Ishikawa (cell line): ENCODE data around the gene SERPINI1.

ENCODE experiments used
- CEBPB ChIP-seq: IDR thresholded peaks from 2 replicates; pipeline ENCODE4 v1.6.1; 2012
- CREB1 ChIP-seq: IDR thresholded peaks from 2 replicates; pipeline ENCODE4 v1.6.1; 2012; ENCODE audit warnings: low read depth
- EGR1 ChIP-seq: IDR thresholded peaks from 2 replicates; pipeline ENCODE4 v1.6.1; 2012
- EP300 ChIP-seq: IDR thresholded peaks from 2 replicates; pipeline ENCODE4 v1.6.1; 2012; ENCODE audit warnings: borderline replicate concordance
- FOXM1 ChIP-seq: IDR thresholded peaks from 2 replicates; pipeline ENCODE4 v1.6.1; 2012; ENCODE audit warnings: low read depth, borderline replicate concordance
- NFIC ChIP-seq: IDR thresholded peaks from 2 replicates; pipeline ENCODE4 v1.6.1; 2012
- RAD21 ChIP-seq: IDR thresholded peaks from 2 replicates; pipeline ENCODE4 v1.6.1; 2012; ENCODE audit warnings: low read depth
- TAF1 ChIP-seq: IDR thresholded peaks from 2 replicates; pipeline ENCODE4 v1.6.1; 2012; ENCODE audit warnings: low read depth, mild to moderate bottlenecking
- TCF12 ChIP-seq: IDR thresholded peaks from 2 replicates; pipeline ENCODE4 v1.6.1; 2012; ENCODE audit warnings: low read depth
- TEAD4 ChIP-seq: IDR thresholded peaks from 2 replicates; pipeline ENCODE4 v1.6.1; 2012
- USF1 ChIP-seq: IDR thresholded peaks from 2 replicates; pipeline ENCODE4 v1.6.1; 2012
- YY1 ChIP-seq: IDR thresholded peaks from 2 replicates; pipeline ENCODE4 v1.6.1; 2012; ENCODE audit warnings: low read depth
- ZBTB7A ChIP-seq: IDR thresholded peaks from 2 replicates; pipeline ENCODE4 v1.6.1; 2012; ENCODE audit warnings: low read depth
- TF ChIP-seq, protein P1 (sequence below): IDR thresholded peaks from 2 replicates; pipeline ENCODE4 v1.6.1; 2012; ENCODE audit warnings: low read depth, mild to moderate bottlenecking
- TF ChIP-seq, protein P2 (sequence below): IDR thresholded peaks from 2 replicates; pipeline ENCODE4 v1.6.1; 2012

The SERPINI1 gene

DNA sequence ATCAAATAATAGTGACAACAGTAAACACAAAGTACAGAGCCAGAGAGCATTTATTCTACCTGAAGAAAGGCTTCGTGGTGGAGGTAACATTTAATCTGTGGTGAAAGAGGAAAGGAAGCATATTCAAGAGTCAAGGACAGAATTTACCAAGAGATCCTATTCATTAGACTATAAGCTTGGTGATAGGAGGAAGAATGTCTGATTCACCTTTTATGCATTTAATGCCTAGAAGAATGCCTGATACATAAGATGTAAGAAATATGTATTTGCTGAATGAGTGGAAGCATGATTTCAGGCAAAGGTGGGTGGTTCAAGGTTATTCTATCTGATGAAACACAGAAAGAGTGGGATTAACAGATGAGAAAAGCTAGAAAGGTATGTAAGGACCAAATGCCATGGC, 119.8 kb downstream of the SERPINI1 start:
- TF ChIP-seq, protein P1, sequence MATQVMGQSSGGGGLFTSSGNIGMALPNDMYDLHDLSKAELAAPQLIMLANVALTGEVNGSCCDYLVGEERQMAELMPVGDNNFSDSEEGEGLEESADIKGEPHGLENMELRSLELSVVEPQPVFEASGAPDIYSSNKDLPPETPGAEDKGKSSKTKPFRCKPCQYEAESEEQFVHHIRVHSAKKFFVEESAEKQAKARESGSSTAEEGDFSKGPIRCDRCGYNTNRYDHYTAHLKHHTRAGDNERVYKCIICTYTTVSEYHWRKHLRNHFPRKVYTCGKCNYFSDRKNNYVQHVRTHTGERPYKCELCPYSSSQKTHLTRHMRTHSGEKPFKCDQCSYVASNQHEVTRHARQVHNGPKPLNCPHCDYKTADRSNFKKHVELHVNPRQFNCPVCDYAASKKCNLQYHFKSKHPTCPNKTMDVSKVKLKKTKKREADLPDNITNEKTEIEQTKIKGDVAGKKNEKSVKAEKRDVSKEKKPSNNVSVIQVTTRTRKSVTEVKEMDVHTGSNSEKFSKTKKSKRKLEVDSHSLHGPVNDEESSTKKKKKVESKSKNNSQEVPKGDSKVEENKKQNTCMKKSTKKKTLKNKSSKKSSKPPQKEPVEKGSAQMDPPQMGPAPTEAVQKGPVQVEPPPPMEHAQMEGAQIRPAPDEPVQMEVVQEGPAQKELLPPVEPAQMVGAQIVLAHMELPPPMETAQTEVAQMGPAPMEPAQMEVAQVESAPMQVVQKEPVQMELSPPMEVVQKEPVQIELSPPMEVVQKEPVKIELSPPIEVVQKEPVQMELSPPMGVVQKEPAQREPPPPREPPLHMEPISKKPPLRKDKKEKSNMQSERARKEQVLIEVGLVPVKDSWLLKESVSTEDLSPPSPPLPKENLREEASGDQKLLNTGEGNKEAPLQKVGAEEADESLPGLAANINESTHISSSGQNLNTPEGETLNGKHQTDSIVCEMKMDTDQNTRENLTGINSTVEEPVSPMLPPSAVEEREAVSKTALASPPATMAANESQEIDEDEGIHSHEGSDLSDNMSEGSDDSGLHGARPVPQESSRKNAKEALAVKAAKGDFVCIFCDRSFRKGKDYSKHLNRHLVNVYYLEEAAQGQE: no peak
- no peak for TF ChIP-seq EP300
- no peak for TF ChIP-seq EGR1

DNA sequence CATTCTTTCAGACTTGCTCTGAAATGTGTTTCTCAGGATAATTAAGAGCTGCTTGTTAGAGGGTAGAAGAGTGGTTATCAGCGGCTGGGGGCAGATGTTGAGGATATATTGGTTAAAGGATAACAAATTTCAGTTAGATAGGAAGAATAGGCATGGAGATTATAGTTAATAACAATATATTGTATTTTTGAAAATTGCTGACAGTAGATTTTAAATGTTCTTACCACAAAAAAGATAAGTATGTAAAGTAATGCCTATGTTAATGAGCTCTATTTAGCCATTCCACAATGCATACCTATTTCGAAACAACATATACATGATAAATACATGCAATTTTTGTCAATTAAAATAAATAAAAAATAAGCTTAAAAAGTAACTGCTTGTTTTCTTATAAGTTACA, 123.3 kb downstream of the SERPINI1 start:
- TF ChIP-seq USF1: no peak
- TF ChIP-seq TEAD4: no peak
- TF ChIP-seq EGR1: no peak
- TF ChIP-seq RAD21: no peak
- TF ChIP-seq FOXM1: no peak
- TF ChIP-seq ZBTB7A: no peak
- no peak for TF ChIP-seq NFIC
- no peak for TF ChIP-seq TCF12
- TF ChIP-seq EP300: no peak
- no peak for TF ChIP-seq TAF1

DNA sequence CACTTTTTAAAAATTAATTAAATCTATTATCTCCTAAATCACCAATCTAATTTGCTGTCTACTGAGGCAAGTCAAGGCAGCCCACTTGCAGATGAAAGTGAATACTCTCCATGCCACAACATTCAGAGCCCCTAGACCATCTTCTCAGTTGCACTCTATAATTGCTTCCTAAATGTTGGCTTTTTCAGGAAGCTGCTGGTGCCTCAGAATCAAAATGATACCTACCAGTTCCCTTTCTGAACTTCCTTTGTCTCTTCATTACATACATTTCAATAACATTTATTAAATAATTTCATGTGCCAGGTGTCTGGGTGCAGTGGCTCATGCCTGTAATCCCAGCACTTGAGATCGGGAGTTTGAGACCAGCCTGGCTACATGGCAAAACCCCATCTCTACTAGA, 124.1 kb downstream of the SERPINI1 start:
- TF ChIP-seq NFIC: no peak
- TF ChIP-seq CREB1: no peak
- TF ChIP-seq YY1: no peak
- no peak for TF ChIP-seq TAF1
- no peak for TF ChIP-seq TCF12

DNA sequence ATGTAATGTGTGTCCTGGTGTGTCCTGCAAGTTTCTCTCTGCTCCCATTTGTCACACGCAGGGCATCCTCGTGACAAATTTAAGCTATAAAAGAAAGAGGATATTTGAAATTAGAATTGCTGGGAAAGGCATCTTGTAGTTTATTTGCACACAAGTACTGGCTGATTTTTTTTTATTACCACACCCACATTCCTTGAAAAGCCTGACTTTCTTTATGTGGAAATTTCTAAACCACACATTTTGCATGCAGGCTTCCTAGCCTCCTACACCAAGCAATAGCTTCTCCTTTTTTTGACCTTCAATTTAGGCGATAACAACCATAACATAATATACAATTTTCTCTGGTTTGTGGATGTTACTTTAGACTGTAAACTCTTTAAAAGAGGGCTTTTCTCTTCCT, 126.1 kb downstream of the SERPINI1 start:
- TF ChIP-seq, protein P1: no peak

- TF ChIP-seq NFIC (no peak), EGR1 (no peak), TAF1 (no peak), EP300 (no peak)
Observed at GRCh38 chr3:167862104-167862730, 126.7 kb downstream of the SERPINI1 start.

- TF ChIP-seq RAD21 (no peak), FOXM1 (no peak), EP300 (no peak), NFIC (no peak), TEAD4 (no peak), TCF12 (no peak), EGR1 (no peak)
- TF ChIP-seq, protein P2, sequence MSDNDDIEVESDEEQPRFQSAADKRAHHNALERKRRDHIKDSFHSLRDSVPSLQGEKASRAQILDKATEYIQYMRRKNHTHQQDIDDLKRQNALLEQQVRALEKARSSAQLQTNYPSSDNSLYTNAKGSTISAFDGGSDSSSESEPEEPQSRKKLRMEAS: no peak
Observed at GRCh38 chr3:167863811-167864551, 128.5 kb downstream of the SERPINI1 start.

GRCh38 chr3:167864552-167864874, 129.0 kb downstream of the SERPINI1 start:
- TF ChIP-seq CREB1 (no peak), TEAD4 (no peak), FOXM1 (no peak), EGR1 (no peak)

- TF ChIP-seq CEBPB: no peak
- no peak for TF ChIP-seq TEAD4
- TF ChIP-seq FOXM1: no peak
- TF ChIP-seq, protein P2: no peak
- no peak for TF ChIP-seq NFIC
- no peak for TF ChIP-seq CREB1
- TF ChIP-seq TAF1: no peak
- no peak for TF ChIP-seq EGR1
- no peak for TF ChIP-seq YY1
- TF ChIP-seq EP300: no peak
- no peak for TF ChIP-seq ZBTB7A
- TF ChIP-seq RAD21: no peak
- TF ChIP-seq, protein P1: no peak
- TF ChIP-seq USF1: no peak
- no peak for TF ChIP-seq TCF12
Observed at GRCh38 chr3:167866331-167866730, 130.8 kb downstream of the SERPINI1 start.
